Measurements from ENCODE around the gene THSD4. TPM values are rescaled to one million over a fixed set of nuclear protein-coding genes. Genes with fewer than 3 reads are reported as not detected.

Gene THSD4
- total RNA-seq, 1 experiment from 2014 or later = 29.0 TPM

DNA sequence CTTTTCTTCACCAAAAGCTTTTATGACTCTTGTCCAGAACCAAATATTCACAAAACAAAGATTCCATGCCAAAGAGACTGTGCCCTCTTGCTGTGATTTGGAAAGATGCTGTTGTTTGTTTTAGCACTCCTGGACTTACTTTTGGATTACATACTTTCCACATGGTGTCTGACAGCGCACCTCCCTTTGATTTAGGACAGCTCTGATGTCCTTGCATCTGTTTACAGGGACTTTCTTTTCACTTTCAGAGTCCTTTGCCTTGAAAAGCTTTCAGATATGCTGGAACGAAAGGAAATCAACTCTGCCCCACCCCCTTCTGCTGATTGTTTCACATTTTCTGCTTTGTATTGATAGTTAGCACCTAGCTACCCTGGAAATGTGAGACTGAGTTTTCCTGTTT, 562.1 kb downstream of the THSD4 start:
- CTCF ChIA-PET = no interaction called here

GRCh38 chr15:71677766-71678165, 562.5 kb downstream of the THSD4 start:
- Histone ChIP-seq H3K27me3 (ENCODE audit: low read length) (no peaks in the 10 kb centered on the region), H3K79me2 (ENCODE audit: low read length) (no peaks in the 10 kb centered on the region), H3K4me2 (ENCODE audit: low read length) (peak overlapping the region; percentile 80), H2AFZ (ENCODE audit: low read length) (no peak overlapping the region), H3K9ac (ENCODE audit: low read length) (no peak overlapping the region), H3K9me2 (replicated peaks; ENCODE audit: low read length) (no peaks in the 10 kb centered on the region), H3K4me3 (ENCODE audit: low read length) (no peak overlapping the region), H3F3A (ENCODE audit: low read length, unreplicated experiment) (peaks cover 5% of the 10 kb centered on the region), H3K4me1 (ENCODE audit: insufficient read depth, low read length) (peaks cover 52% of the 10 kb centered on the region), H3K9me3 (ENCODE audit: low read length) (no peaks in the 10 kb centered on the region), H3K27ac (ENCODE audit: low read length) (peak overlapping the region; percentile 77), H3K36me3 (ENCODE audit: low read depth, low read length) (no peaks in the 10 kb centered on the region), H4K20me1 (ENCODE audit: low read length) (no peaks in the 10 kb centered on the region)
- BruUV-seq (replicated peaks) = no TSS peak
- POLR2A ChIA-PET (ENCODE audit: unreplicated experiment) = no interaction called here
- DNase-seq (no peak), ATAC-seq (no peak)
- CTCF ChIA-PET = no interaction called here
- TF ChIP-seq EZH2 (IDR thresholded peaks at IDR 0.05; ENCODE audit: low read length, unreplicated experiment) = no peak
- TF ChIP-seq EZH2phosphoT487 (IDR thresholded peaks at IDR 0.05; ENCODE audit: borderline replicate concordance, low read length) = no peak
- TF ChIP-seq, protein P1, sequence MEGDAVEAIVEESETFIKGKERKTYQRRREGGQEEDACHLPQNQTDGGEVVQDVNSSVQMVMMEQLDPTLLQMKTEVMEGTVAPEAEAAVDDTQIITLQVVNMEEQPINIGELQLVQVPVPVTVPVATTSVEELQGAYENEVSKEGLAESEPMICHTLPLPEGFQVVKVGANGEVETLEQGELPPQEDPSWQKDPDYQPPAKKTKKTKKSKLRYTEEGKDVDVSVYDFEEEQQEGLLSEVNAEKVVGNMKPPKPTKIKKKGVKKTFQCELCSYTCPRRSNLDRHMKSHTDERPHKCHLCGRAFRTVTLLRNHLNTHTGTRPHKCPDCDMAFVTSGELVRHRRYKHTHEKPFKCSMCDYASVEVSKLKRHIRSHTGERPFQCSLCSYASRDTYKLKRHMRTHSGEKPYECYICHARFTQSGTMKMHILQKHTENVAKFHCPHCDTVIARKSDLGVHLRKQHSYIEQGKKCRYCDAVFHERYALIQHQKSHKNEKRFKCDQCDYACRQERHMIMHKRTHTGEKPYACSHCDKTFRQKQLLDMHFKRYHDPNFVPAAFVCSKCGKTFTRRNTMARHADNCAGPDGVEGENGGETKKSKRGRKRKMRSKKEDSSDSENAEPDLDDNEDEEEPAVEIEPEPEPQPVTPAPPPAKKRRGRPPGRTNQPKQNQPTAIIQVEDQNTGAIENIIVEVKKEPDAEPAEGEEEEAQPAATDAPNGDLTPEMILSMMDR (conservative IDR thresholded peaks at IDR 0.05; ENCODE audit: low read depth, low read length) = no peak
- intact Hi-C loops (cut with micrococcal nuclease) = no loop called here

More for the DNA sequence above, 562.1 kb downstream of the THSD4 start:
- Histone ChIP-seq H3K27me3 (ENCODE audit: low read length) (no peaks in the 10 kb centered on the region), H3K36me3 (ENCODE audit: low read depth, low read length) (no peaks in the 10 kb centered on the region), H3K4me3 (ENCODE audit: low read length) (peak overlapping the region; percentile 33; the same call in 1 of the 2 replicates), H3K9me2 (replicated peaks; ENCODE audit: low read length) (no peaks in the 10 kb centered on the region), H2AFZ (ENCODE audit: low read length) (no peak overlapping the region), H3F3A (ENCODE audit: low read length, unreplicated experiment) (peaks cover 5% of the 10 kb centered on the region), H4K20me1 (ENCODE audit: low read length) (no peaks in the 10 kb centered on the region), H3K27ac (ENCODE audit: low read length) (peak overlapping the region; percentile 77), H3K4me1 (ENCODE audit: insufficient read depth, low read length) (peaks cover 52% of the 10 kb centered on the region), H3K9ac (ENCODE audit: low read length) (peak overlapping the region; percentile 9; the same call in 1 of the 2 replicates), H3K79me2 (ENCODE audit: low read length) (no peaks in the 10 kb centered on the region), H3K4me2 (ENCODE audit: low read length) (peak overlapping the region; percentile 80), H3K9me3 (ENCODE audit: low read length) (no peaks in the 10 kb centered on the region)
- no peak for TF ChIP-seq EZH2 (IDR thresholded peaks at IDR 0.05; ENCODE audit: low read length, unreplicated experiment)
- TF ChIP-seq EZH2phosphoT487 (IDR thresholded peaks at IDR 0.05; ENCODE audit: borderline replicate concordance, low read length) = no peak
- TF ChIP-seq, protein P1 (conservative IDR thresholded peaks at IDR 0.05; ENCODE audit: low read depth, low read length) = no peak
- POLR2A ChIA-PET (ENCODE audit: unreplicated experiment) = no interaction called here
- ATAC-seq = no peak
- BruUV-seq (replicated peaks) = no TSS peak
- peak; percentile 12 for DNase-seq
- intact Hi-C loops (cut with micrococcal nuclease) = no loop called here

DNA sequence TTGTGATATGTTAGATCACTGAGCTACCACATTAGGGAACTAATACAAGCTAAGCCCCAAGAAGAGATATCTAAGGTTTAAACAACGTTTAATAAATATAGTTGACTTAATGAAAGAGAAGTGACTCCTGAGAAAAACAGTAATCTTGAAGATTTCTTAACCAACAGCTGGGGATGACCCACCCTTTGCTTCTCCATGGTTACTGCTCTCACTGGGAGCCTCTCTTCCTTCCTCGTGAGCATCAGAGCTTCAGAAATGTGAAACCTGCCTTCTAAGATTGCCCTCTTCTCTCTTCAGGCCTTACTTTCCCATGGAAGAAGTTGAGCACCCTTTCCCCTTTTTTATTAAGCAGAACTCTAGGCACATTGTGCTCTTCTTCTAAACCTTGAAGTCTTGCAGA, 562.9 kb downstream of the THSD4 start:
- BruUV-seq (replicated peaks) = no TSS peak
- no peak overlapping the region for H3K4me3 ChIP-seq (ENCODE audit: low read length)
- H3K27me3 ChIP-seq (ENCODE audit: low read length) = no peaks in the 10 kb centered on the region
- H3K9me3 ChIP-seq (ENCODE audit: low read length) = no peaks in the 10 kb centered on the region
- no peaks in the 10 kb centered on the region for H3K9me2 ChIP-seq (replicated peaks; ENCODE audit: low read length)
- no peak overlapping the region for H3K4me2 ChIP-seq (ENCODE audit: low read length)
- peaks cover 56% of the 10 kb centered on the region for H3K4me1 ChIP-seq (ENCODE audit: insufficient read depth, low read length)
- no peaks in the 10 kb centered on the region for H4K20me1 ChIP-seq (ENCODE audit: low read length)
- H3K27ac ChIP-seq (ENCODE audit: low read length) = peak overlapping the region; percentile 16; the same call in 1 of the 2 replicates
- TF ChIP-seq EZH2 (IDR thresholded peaks at IDR 0.05; ENCODE audit: low read length, unreplicated experiment) = no peak
- TF ChIP-seq, protein P1 (conservative IDR thresholded peaks at IDR 0.05; ENCODE audit: low read depth, low read length) = no peak
- no peak for TF ChIP-seq EZH2phosphoT487 (IDR thresholded peaks at IDR 0.05; ENCODE audit: borderline replicate concordance, low read length)
- POLR2A ChIA-PET (ENCODE audit: unreplicated experiment) = no interaction called here
- intact Hi-C loops (cut with micrococcal nuclease) = no loop called here
- DNase-seq (no peak), ATAC-seq (no peak)
- H2AFZ ChIP-seq (ENCODE audit: low read length) = no peak overlapping the region
- H3F3A ChIP-seq (ENCODE audit: low read length, unreplicated experiment) = peaks cover 5% of the 10 kb centered on the region
- CTCF ChIA-PET = no interaction called here
- no peak overlapping the region for H3K9ac ChIP-seq (ENCODE audit: low read length)
- H3K36me3 ChIP-seq (ENCODE audit: low read depth, low read length) = no peaks in the 10 kb centered on the region
- no peaks in the 10 kb centered on the region for H3K79me2 ChIP-seq (ENCODE audit: low read length)
